Measurements from ENCODE around the gene IL11. TPM values are rescaled to one million over a fixed set of nuclear protein-coding genes. Genes with fewer than 3 reads are reported as not detected.

The IL11 gene
- total and polyA plus RNA-seq, 2 of the 8 experiments (the other 6 are each of a cell fraction or from before 2014, with no cell fraction given), result 1.7 to 2.8 TPM

- peaks cover 0 to 10% of the 10 kb centered on the region in 2 experiments for H4K20me1 ChIP-seq (replicated peaks in 1 of 2; ENCODE audit: control insufficient read depth in 1 of 2, insufficient read depth in 2 of 2, low read length in 2 of 2)
- H3K27ac ChIP-seq (ENCODE audit: low read depth, low read length), result no peak overlapping the region
- no peak overlapping the region for H3K56ac ChIP-seq (replicated peaks; ENCODE audit: insufficient read length, low read depth, low read length)
- no peak overlapping the region for H2BK5ac ChIP-seq (ENCODE audit: low read depth, low read length)
- no peak overlapping the region for H3K4me3 ChIP-seq (ENCODE audit: extremely low read depth in 1 of 4, insufficient read depth in 2 of 4, low read depth in 3 of 4, low read length in 4 of 4)
- H4K91ac ChIP-seq (replicated peaks; ENCODE audit: insufficient read length, low read length), result peak overlapping the region; percentile 46
- H3K23me2 ChIP-seq (ENCODE audit: low read depth, low read length), result peaks cover 12% of the 10 kb centered on the region; the same call in 1 of the 2 replicates
- peaks cover 17 to 53% (median 44%) of the 10 kb centered on the region in 4 experiments for H3K27me3 ChIP-seq (replicated peaks in 1 of 4; ENCODE audit: control insufficient read depth in 3 of 4, extremely low read depth in 1 of 4, insufficient read depth in 3 of 4, low read length in 3 of 4)
- no peaks in the 10 kb centered on the region for H3K9me3 ChIP-seq (ENCODE audit: insufficient read depth in 2 of 2, low read depth in 1 of 2, low read length in 1 of 2)
- H3K4ac ChIP-seq (replicated peaks; ENCODE audit: insufficient read length, low read depth, low read length), result no peak overlapping the region
- no peak overlapping the region for H2BK120ac ChIP-seq (replicated peaks; ENCODE audit: low read depth, low read length)
- peak overlapping the region; percentile 88; the same call in 1 of the 2 replicates for H2BK15ac ChIP-seq (ENCODE audit: low read length)
- no peaks in the 10 kb centered on the region for H3K79me1 ChIP-seq (ENCODE audit: low read depth, low read length)
- 88% methylated on average over 25 of the region's 25 CpGs; no CpG with 5 or more reads in 1 of the 2 experiments for WGBS, 2 experiments (ENCODE audit: extremely low coverage in 1 of 2, insufficient coverage in 1 of 2, insufficient read length in 1 of 2, insufficient replicate concordance in 2 of 2, low coverage in 1 of 2, low lambda C conversion rate in 2 of 2, missing lambda C conversion rate in 1 of 2)
- H3K79me2 ChIP-seq (ENCODE audit: control insufficient read depth in 1 of 2, insufficient read depth in 2 of 2, low read length in 2 of 2), result no peaks in the 10 kb centered on the region
- no peak overlapping the region for H2AK5ac ChIP-seq (ENCODE audit: low read depth, low read length)
- no peak overlapping the region for H2BK20ac ChIP-seq (ENCODE audit: low read length)
- peaks cover 0 to 12% (median 0%) of the 10 kb centered on the region in 4 experiments; a peak in 1 of 8 replicates for H3K36me3 ChIP-seq (ENCODE audit: control insufficient read depth in 2 of 4, insufficient read depth in 4 of 4, low read length in 3 of 4)
- H4K8ac ChIP-seq (ENCODE audit: extremely low read depth, insufficient read depth, low read length), result no peak overlapping the region; the same call in 1 of the 2 replicates
- no peak overlapping the region for H3K14ac ChIP-seq (ENCODE audit: insufficient read length)
- H3K9ac ChIP-seq (replicated peaks in 1 of 4; ENCODE audit: extremely low read depth in 1 of 4, low read depth in 3 of 4, low read length in 3 of 4), result no peak overlapping the region
- POLR2A ChIA-PET (ENCODE audit: partially characterized antibody), result interaction anchor here (1.0 to 7.9 kb wide), 12 partner anchors 9 to 70 kb away, joined by 3 to 58 read pairs (median 5); partner anchors contain the start of genes GARIN5B, IL11 and KMT5C
- no peak overlapping the region for H3K23ac ChIP-seq (ENCODE audit: insufficient read length)
- H3K18ac ChIP-seq (ENCODE audit: extremely low read depth, low read length), result no peak overlapping the region; the same call in 1 of the 2 replicates
- CTCF ChIA-PET (ENCODE audit: partially characterized antibody), result interaction anchor here (0.9 to 1.7 kb wide), 7 partner anchors 9 to 69 kb away, joined by 3 to 7 read pairs (median 3); partner anchors contain the start of genes BRSK1 and KMT5C
- DNase-seq (ENCODE audit: low read depth in 1 of 2, low spot score in 2 of 2), result no peak
- H2AFZ ChIP-seq (ENCODE audit: low read length), result no peak overlapping the region
- H2BK12ac ChIP-seq (ENCODE audit: low read depth, low read length), result no peak overlapping the region; the same call in 1 of the 2 replicates
- FAIRE-seq, result no peak
- peaks cover 11 to 38% (median 23%) of the 10 kb centered on the region in 4 experiments for H3K4me1 ChIP-seq (replicated peaks in 1 of 4; ENCODE audit: control insufficient read depth in 3 of 4, insufficient read depth in 4 of 4, low read length in 3 of 4)
- peak overlapping the region; percentile 88 to 96; a peak in 1 of 4 replicates for H3K4me2 ChIP-seq (ENCODE audit: insufficient read depth in 1 of 2, low read depth in 2 of 2, low read length in 2 of 2)
- no peak overlapping the region for H4K5ac ChIP-seq (ENCODE audit: insufficient read length, low read depth, low read length)
- TF ChIP-seq CREB1 (IDR thresholded peaks at IDR 0.05) (no peak), EZH2 (IDR thresholded peaks at IDR 0.05; ENCODE audit: low read depth, low read length, severe bottlenecking) (no peak), BACH1 (IDR thresholded peaks at IDR 0.05; ENCODE audit: low read length) (no peak), CEBPB (IDR thresholded peaks at IDR 0.05; ENCODE audit: low read depth, low read length) (no peak), BCL11A (IDR thresholded peaks at IDR 0.05; ENCODE audit: low read depth in 2 of 2, low read length in 2 of 2) (no peak), ATF3 (IDR thresholded peaks at IDR 0.05; ENCODE audit: insufficient read depth, low read depth, low read length) (no peak), SIRT6 (IDR thresholded peaks at IDR 0.05; ENCODE audit: low read length) (no peak), PHF8 (conservative IDR thresholded peaks at IDR 0.05; ENCODE audit: low read depth, low read length) (no peak), CTBP2 (IDR thresholded peaks at IDR 0.05; ENCODE audit: borderline replicate concordance, insufficient read depth, insufficient read length, low read length) (no peak), TAF7 (optimal IDR thresholded peaks at IDR 0.05; ENCODE audit: borderline replicate concordance, low read depth, low read length) (no peak), RFX5 (IDR thresholded peaks at IDR 0.05; ENCODE audit: borderline replicate concordance, low read depth, low read length) (no peak), GTF2F1 (IDR thresholded peaks at IDR 0.05; ENCODE audit: borderline replicate concordance, low read depth, low read length) (no peak)
Measured at GRCh38 chr19:55352549-55353145, 17.6 kb downstream of the IL11 start.
